GM18873 (cell line): ENCODE measurements around the gene SRSF7.
"Not testable (repeated sequence)": the region's sequence is repeated elsewhere in the genome, so short reads cannot be mapped to it uniquely, and the experiment has no call there.

ENCODE experiments used
- ATAC-seq: cut with Tn5 transposase; IDR thresholded peaks from one replicate; pipeline ENCODE4 v1.9.1; 2021; ENCODE audit warnings: mild to moderate bottlenecking, moderate library complexity, moderate number of reproducible peaks; ENCODE audit not compliant: unreplicated experiment, low FRiP score

The SRSF7 gene

GRCh38 chr2:38755891-38756290, 4.7 kb upstream of the SRSF7 start:
- not testable (repeated sequence) for ATAC-seq

DNA sequence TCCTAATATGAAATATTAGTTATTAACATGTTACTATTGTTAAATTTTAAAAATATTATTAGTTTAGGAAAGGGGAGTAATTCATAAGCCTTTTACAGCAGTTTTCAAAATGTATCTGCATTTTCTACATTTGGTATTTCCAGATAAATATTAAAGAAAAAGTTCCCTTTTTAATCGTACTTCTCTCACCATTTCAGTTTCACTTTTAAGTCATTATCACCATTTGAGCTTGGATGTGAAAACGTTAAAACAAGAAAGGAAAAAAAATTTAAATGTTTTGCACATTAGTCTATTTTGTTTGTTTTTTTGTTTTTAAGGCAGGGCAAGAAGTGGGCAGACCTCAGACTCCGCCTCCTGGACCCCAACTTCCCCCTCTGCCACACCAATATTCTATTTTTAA, 3.3 kb upstream of the SRSF7 start:
- no peak for ATAC-seq

DNA sequence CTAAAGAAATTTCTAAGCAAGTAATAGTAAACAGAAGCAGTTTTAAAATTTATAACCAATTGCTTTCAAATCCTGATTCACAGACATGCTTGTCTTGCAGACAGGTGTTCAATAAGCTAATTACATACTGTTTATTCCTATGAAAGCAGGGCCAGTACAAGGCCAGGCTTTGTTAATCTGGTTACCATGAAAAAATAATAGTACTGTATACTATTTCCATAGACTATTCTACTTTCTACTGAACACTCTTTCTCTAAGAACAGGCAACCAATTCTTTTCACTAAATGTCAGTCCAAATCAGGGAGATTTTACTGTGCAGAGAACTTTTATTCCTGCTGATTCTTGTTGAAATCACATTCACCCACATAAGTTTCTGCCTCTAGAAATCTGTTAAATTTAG, 2.9 kb upstream of the SRSF7 start:
- ATAC-seq = no peak

DNA sequence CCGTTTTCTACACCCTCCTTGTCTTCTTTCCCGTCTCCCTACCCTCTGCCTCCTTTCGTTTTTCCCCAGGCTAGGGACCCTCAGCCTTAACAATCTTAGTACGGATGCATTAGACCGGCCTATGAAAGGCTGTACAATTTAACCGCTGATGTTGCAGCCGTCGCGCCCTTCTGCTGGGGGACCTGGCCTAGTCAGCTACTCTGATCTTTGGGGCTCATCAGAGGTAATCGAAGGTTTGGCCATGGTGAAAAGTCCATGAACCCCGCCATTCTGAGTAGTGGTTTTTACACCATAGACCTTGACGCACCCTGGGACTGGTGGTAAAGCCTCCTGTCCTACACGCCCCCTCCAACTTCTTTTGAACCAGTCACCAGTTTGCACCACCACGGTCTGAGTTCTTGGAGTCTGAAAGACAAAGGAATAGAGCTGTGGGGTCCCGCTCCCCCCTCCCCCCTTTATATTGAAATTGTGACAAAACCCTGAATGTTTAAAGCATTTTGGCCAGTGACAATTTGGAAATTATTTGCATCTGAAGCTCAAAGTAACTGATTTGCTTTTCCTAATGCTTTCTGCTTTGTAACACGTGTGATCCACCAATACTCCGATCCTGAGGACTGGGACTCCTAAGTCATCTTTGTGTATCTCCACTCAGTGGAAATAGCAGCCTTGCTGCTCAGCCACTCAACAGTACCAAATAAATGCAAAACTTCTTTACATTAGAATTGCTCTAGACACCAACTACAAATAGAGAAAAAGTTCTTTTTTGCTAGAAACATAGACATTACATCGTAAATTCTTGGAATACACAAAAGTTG, 642 bp upstream of the SRSF7 start:
- peak; percentile 8 for ATAC-seq

DNA sequence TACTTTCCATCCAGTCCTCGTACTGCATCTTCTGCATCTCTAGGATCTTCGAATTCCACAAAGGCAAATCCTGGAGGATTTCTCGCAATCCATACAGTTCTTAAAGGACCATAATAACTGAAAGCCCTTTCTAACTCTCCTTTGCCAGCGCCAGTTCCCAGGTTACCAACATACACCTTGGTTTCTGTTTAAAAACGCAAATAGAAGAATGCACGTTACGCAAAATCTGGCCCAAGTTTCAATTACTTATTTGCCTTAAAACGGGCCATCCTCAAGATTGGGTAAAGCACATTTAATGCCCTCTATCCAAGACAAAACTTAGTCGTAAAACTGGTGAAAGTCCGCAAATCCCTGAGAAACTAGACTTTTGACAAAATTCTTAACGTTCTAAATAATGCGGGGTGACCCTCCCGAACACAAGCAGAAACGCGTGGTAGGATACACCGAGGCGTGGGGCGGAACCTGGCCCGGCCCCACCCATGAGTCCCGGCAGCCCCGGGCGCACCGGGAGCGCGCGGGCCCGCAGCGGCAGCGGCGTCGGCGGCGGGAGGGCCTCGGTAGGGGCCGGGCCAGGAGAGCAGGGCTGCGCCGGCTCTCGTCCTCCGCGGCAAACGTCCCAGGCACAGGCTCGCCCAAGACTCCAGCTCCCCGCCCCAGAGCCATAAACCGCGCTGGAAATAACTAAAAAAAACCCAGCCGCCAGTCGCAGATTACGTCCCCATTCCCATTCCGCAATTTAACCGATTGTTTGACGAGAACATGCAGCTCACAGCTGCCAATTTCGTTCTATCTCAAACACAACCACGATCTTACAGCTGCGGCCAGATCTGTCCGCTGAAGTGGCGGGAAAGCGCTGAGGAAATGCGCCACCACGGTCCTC, 910 bp downstream of the SRSF7 start:
- peak; percentile 2 for ATAC-seq

DNA sequence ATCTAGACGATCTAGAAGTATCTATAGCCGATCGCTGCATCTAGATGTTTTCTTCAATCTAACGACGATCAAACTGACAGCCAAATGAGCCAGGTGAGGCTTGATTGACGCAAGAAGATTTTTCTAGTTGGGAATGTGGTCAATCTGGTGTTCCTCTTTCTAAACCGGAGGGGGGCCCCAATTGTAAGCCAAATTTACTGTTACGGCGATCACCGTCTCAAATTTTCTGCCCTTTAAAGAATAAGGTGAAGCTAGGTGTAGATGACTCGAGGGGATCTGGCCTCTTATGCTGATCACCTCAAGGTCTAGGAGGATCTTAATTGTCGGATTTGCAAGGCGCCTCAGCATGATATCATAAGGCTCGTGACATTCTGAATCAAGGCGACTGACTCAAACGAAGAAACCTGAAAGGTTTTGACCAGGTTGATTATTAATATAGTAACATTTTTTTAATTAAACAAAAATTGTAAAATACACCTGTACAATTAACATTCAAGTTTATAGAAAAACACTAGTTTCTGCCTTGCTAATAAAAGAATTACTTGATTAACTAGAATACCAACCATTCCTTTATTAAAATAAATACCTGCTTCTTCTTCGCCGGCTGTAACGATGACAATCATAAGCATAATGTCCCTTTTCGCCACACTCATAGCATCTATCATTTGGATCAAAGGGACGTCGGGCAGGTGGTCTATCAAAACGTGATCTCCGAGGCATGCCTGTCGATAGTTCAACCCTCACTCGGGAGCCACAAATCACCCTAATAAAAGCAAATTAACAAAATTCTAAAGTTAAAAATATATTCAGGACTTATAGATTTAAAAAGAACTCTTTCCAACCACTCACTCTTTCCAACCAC, 2.0 kb downstream of the SRSF7 start:
- ATAC-seq = no peak

GRCh38 chr2:38748391-38748790, 2.8 kb downstream of the SRSF7 start:
- ATAC-seq = no peak

- ATAC-seq = no peak
Measured at GRCh38 chr2:38747819-38748218, 3.3 kb downstream of the SRSF7 start.

DNA sequence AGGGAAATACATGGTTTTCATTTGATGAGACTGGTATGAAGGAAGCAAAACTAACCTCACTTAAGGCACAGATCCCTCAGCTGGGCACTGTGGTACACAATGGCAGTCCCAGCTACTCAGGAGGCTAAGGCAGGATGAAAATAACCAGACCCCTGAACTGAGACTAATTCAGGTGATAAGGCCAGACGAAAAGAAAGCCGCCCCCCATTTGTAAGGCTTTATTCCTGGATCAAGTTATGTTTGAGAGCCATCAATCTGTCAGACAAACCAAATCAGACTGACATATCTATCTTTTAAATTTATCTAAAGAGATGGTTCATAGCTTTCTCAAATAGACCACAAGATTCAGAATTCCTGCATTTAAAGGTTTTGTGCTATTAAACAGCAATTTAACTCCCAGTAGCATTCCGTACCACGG, 4.1 kb downstream of the SRSF7 start:
- ATAC-seq = no peak

GRCh38 chr2:38745267-38745666, 5.9 kb downstream of the SRSF7 start:
- ATAC-seq = no peak

DNA sequence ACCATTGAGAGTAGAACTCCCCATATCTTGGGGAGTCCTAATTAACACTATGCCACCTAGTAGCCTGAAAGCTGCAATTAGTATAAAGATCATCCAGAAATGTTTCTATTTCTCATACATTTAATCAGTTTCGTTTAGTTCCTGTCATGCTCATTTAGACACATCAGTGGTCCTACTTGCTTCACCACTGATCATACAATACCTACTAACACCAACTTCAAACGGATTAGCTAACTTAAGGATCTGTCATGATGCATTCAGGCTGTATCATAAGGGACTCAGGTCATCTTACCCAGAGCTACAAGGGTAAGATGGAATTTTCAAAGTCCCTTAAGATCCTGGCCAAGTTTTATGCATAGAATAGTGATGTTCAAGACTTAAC, 6.8 kb downstream of the SRSF7 start:
- ATAC-seq = no peak

- no peak for ATAC-seq
Measured at GRCh38 chr2:38743672-38744398, 7.3 kb downstream of the SRSF7 start.

DNA sequence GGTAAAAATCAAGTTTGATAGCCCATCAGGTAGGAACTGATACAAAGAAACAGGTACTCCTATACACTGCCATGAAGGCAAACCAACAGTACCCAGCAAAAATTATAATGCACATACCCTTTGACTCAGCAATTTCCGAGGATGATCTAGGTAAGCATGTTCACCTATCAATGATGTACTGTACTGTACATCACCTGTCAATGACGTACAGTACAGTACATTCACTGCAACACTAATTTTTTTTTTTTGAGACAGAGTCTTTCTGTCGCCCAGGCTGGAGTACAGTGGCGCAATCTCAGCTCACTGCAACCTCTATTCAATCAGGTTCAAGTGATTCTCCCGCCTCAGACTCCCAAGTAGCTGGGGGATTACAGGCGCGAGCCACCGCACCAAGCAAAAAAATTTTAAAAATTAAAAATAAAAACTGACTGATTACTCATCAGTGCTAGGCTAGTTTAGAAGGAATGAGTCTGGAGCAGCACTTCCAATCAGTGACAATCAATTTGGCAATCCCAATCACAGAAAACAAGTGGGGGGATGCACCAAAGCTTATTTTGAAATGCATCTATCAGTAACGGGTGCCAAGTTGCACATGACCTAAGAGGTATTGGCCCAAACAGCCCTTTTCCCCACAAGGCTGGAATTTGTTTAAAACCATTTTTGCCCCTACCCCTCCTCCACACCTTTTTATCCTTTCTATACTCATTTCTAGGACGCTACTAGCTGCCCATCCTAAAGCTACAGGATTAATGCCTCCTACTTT, 8.2 kb downstream of the SRSF7 start:
- no peak for ATAC-seq

DNA sequence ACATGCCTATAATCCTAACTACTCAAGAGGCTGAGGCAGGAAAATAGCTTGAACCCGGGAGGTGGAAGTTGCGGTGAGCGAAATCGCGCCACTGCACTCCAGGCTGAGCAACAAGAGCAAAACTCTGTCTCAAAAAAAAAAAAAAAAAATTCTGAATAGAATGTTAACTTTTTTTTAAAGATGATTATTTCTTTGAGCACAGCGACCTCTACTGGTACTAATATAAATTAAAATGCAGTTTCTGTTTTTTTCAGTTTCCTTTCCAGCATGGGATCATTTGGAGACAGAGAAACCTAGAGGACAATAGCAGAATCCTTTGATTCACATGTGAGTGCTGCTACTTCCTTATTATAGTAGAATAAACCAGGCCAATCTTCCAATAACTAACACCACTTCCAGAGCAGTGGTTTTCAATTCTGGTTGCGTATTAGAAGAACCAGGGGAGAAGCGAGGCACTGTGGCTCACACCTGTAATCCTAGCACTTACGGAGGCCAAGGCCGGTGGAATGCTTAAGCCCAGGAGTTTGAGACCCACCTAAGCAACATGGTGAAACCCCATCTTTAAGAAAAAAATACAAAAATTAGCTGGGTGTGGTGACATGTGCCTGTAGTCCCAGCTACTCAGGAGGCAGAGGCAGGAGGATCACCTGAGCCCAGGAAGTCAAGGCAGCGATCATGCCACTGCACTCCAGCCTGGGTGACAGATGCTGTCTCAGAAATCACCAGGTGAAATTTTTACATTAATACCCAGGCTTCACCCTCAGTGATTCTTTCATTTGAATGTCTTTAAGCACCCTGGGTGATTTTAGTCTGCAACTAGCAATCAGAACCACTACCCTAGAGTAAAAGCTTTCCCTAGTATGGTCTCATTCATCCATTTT, 10.1 kb downstream of the SRSF7 start:
- ATAC-seq = no peak

DNA sequence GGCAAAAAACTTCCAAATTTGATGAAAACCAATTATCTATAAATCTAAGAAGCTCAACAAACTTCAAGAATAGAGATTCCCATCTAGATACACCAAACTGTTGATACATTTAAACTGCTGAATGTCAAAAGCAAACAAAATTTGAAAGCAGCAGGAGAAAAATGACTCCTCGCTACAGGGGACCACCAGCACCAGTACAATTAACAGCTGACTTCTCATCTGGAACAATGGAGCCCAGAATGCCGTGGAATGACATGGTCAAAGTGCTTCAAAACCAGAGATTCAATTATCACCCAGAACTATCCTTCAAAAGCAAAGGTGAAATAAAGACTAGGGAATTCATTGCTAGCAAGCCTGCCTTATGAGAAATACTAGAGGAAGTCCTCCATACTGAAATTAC, 11.6 kb downstream of the SRSF7 start:
- no peak for ATAC-seq

- ATAC-seq = no peak
Measured at GRCh38 chr2:38737925-38738324, 13.2 kb downstream of the SRSF7 start.

GRCh38 chr2:38737000-38737698, 14.0 kb downstream of the SRSF7 start:
- not testable (repeated sequence) for ATAC-seq

DNA sequence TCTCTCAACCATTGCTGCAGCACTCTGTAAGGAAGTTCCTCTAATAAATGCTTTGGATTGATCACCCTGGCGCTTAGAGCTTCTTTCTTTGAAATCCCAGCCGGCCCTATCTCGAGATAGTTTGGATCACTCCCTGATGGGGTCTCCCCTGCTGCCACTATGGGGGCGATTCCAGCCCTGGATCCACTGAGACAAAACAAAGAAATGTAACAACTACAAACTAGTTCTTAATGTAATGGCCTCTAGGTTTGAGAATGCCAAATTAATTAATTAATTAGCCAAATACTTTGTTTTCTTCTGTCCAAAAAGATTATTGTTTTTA, 15.2 kb downstream of the SRSF7 start:
- no peak for ATAC-seq
